Trophoblast cell (in vitro differentiated cells and primary cell): ENCODE measurements around the gene ORAI1.

Experiments
- DNase-seq, 2 donors: peaks; one replicate each; pipeline ENCODE4 v3.0.0-alpha.2; 2016
- H2AFZ ChIP-seq: 2 replicates; pipeline ENCODE4 v1.6.1; 2013; ENCODE audit warnings: low read length, moderate library complexity, mild to moderate bottlenecking; ENCODE audit not compliant: insufficient read depth, poor library complexity
- H2AK5ac ChIP-seq: 2 replicates; pipeline ENCODE4 v1.6.1; 2013; ENCODE audit warnings: mild to moderate bottlenecking, low read length
- H2BK120ac ChIP-seq: 2 replicates; pipeline ENCODE4 v1.6.1; 2013; ENCODE audit warnings: low read length, mild to moderate bottlenecking, moderate library complexity; ENCODE audit not compliant: insufficient read depth, poor library complexity
- H2BK12ac ChIP-seq: 2 replicates; pipeline ENCODE4 v1.6.1; 2013; ENCODE audit warnings: mild to moderate bottlenecking, low read length, moderate library complexity
- H2BK5ac ChIP-seq: 2 replicates; pipeline ENCODE4 v1.6.1; 2013; ENCODE audit warnings: low read length, low read depth, moderate library complexity, mild to moderate bottlenecking; ENCODE audit not compliant: poor library complexity
- H3K14ac ChIP-seq: 2 replicates; pipeline ENCODE4 v1.6.1; 2013; ENCODE audit warnings: mild to moderate bottlenecking, low read length
- H3K18ac ChIP-seq: 2 replicates; pipeline ENCODE4 v1.6.1; 2013; ENCODE audit warnings: mild to moderate bottlenecking, low read length
- H3K23ac ChIP-seq: 2 replicates; pipeline ENCODE4 v1.6.1; 2013; ENCODE audit warnings: low read length
- H3K27ac ChIP-seq: 2 replicates; pipeline ENCODE4 v1.5.1; 2013; ENCODE audit warnings: low read depth, mild to moderate bottlenecking, inconsistent platforms, low read length, moderate library complexity
- H3K27me3 ChIP-seq: 2 replicates; pipeline ENCODE4 v1.6.1; 2013; ENCODE audit warnings: inconsistent platforms, mild to moderate bottlenecking, low read length, moderate library complexity; ENCODE audit not compliant: insufficient read depth
- H3K36me3 ChIP-seq, 2 experiments: 1 replicate in 1 of 2; 2 replicates in 1 of 2; pipeline ENCODE4 v1.6.1; 2013; ENCODE audit warnings: low read length in 2 of 2, mild to moderate bottlenecking in 2 of 2, moderate library complexity in 1 of 2; ENCODE audit not compliant: insufficient read depth in 2 of 2, control insufficient read depth in 1 of 2
- H3K4ac ChIP-seq: 2 replicates; pipeline ENCODE4 v1.6.1; 2013; ENCODE audit warnings: low read depth, mild to moderate bottlenecking, low read length, moderate library complexity
- H3K4me1 ChIP-seq, 2 experiments: 1 replicate in 1 of 2; 2 replicates in 1 of 2; pipeline ENCODE4 v1.6.1; 2013; ENCODE audit warnings: low read length in 2 of 2, mild to moderate bottlenecking in 2 of 2, moderate library complexity in 1 of 2; ENCODE audit not compliant: insufficient read depth in 2 of 2, control insufficient read depth in 1 of 2
- H3K4me2 ChIP-seq: 2 replicates; pipeline ENCODE4 v1.6.1; 2013; ENCODE audit warnings: inconsistent platforms, mild to moderate bottlenecking, low read length, moderate library complexity
- H3K4me3 ChIP-seq: 2 replicates; pipeline ENCODE4 v1.5.1; 2013; ENCODE audit warnings: mild to moderate bottlenecking, low read depth, low read length, inconsistent platforms
- H3K79me1 ChIP-seq: one replicate; pipeline ENCODE4 v1.6.1; 2013; ENCODE audit warnings: low read length
- H3K79me2 ChIP-seq: 2 replicates; pipeline ENCODE4 v1.6.1; 2013; ENCODE audit warnings: low read length, mild to moderate bottlenecking; ENCODE audit not compliant: control insufficient read depth, insufficient read depth, poor library complexity
- H3K9ac ChIP-seq: 2 replicates; pipeline ENCODE4 v1.6.1; 2013; ENCODE audit warnings: mild to moderate bottlenecking, low read length
- H3K9me3 ChIP-seq: 2 replicates; pipeline ENCODE4 v1.6.1; 2013; ENCODE audit warnings: low read depth, mild to moderate bottlenecking, control low read depth, inconsistent platforms, low read length; ENCODE audit not compliant: insufficient read depth
- H4K12ac ChIP-seq: 2 replicates; pipeline ENCODE4 v1.6.1; 2013; ENCODE audit warnings: low read depth, mild to moderate bottlenecking, low read length, moderate library complexity
- H4K8ac ChIP-seq: 2 replicates; pipeline ENCODE4 v1.6.1; 2013; ENCODE audit warnings: low read depth, mild to moderate bottlenecking, low read length, moderate library complexity
- H4K91ac ChIP-seq: one replicate; pipeline ENCODE4 v1.6.1; 2013; ENCODE audit warnings: low read depth, mild to moderate bottlenecking, low read length, moderate library complexity
- WGBS: extraction: QIAGEN DNeasy Blood & Tissue Kit; methylation state at CpG from one replicate; pipeline ENCODE4 v1.1.7; 2013; ENCODE audit warnings: missing lambda C conversion rate; ENCODE audit not compliant: insufficient read length, insufficient coverage; ENCODE audit errors: extremely low coverage; 5-methylcytosine and 5-hydroxymethylcytosine counted together

The ORAI1 gene

GRCh38 chr12:121578230-121579189 lies 47.8 kb upstream of the ORAI1 start:
- Histone ChIP-seq H2BK5ac (peak overlapping the region; percentile 52), H3K9ac (no peak overlapping the region), H3K27me3 (no peaks in the 10 kb centered on the region), H2AFZ (peak overlapping the region; percentile 86), H2BK12ac (peak overlapping the region; percentile 81), H3K4me2 (peak overlapping the region; percentile 79), H3K9me3 (no peaks in the 10 kb centered on the region), H3K79me1 (peaks cover 47% of the 10 kb centered on the region), H3K36me3 (peaks cover 7 to 13% of the 10 kb centered on the region in 2 experiments), H3K18ac (peak overlapping the region; percentile 87), H3K4ac (peak overlapping the region; percentile 89), H4K12ac (peak overlapping the region; percentile 65), H3K4me3 (peak overlapping the region; percentile 69), H2BK120ac (peak overlapping the region; percentile 90), H3K27ac (peak overlapping the region; percentile 95), H3K4me1 (peaks cover 39 to 60% of the 10 kb centered on the region in 2 experiments), H4K91ac (peak overlapping the region; percentile 96), H2AK5ac (peak overlapping the region; percentile 85), H3K23ac (no peak overlapping the region), H3K79me2 (peaks cover 6% of the 10 kb centered on the region), H4K8ac (peak overlapping the region; percentile 88), H3K14ac (peak overlapping the region; percentile 86)
- peak in 1 of 2 donors; percentile 13 for DNase-seq
- WGBS, result no CpG with 5 or more reads among the region's 77 CpGs

GRCh38 chr12:121579190-121579791 lies 47.0 kb upstream of the ORAI1 start:
- Histone ChIP-seq H4K91ac (peak overlapping the region; percentile 96), H3K36me3 (peaks cover under 1 to 6% of the 10 kb centered on the region in 2 experiments), H3K79me2 (peaks cover 6% of the 10 kb centered on the region), H3K79me1 (peaks cover 47% of the 10 kb centered on the region), H3K18ac (peak overlapping the region; percentile 34), H3K9me3 (no peaks in the 10 kb centered on the region), H3K14ac (peak overlapping the region; percentile 67), H3K4me1 (peaks cover 39 to 59% of the 10 kb centered on the region in 2 experiments), H3K23ac (no peak overlapping the region), H3K4ac (peak overlapping the region; percentile 64), H3K27ac (peak overlapping the region; percentile 24), H2BK5ac (peak overlapping the region; percentile 35), H3K4me2 (peak overlapping the region; percentile 79), H2BK120ac (peak overlapping the region; percentile 30), H3K4me3 (peak overlapping the region; percentile 69), H2AK5ac (no peak overlapping the region), H3K27me3 (no peaks in the 10 kb centered on the region), H2BK12ac (no peak overlapping the region), H3K9ac (no peak overlapping the region), H4K12ac (peak overlapping the region; percentile 24), H2AFZ (peak overlapping the region; percentile 33), H4K8ac (peak overlapping the region; percentile 74)
- no CpG with 5 or more reads among the region's 53 CpGs for WGBS
- DNase-seq, result peak in 1 of 2 donors; percentile 33

GRCh38 chr12:121579981-121580868 lies 46.1 kb upstream of the ORAI1 start:
- no peaks in the 10 kb centered on the region for H3K27me3 ChIP-seq
- no peak overlapping the region for H2BK12ac ChIP-seq
- H3K9ac ChIP-seq, result no peak overlapping the region
- H2BK120ac ChIP-seq, result peak overlapping the region; percentile 84
- H2AK5ac ChIP-seq, result no peak overlapping the region
- peak overlapping the region; percentile 72 for H3K4me3 ChIP-seq
- H3K79me2 ChIP-seq, result peaks cover 6% of the 10 kb centered on the region
- H4K8ac ChIP-seq, result peak overlapping the region; percentile 48
- H3K4me1 ChIP-seq, result peaks cover 32 to 51% of the 10 kb centered on the region in 2 experiments
- H3K23ac ChIP-seq, result no peak overlapping the region
- peak overlapping the region; percentile 59 for H4K12ac ChIP-seq
- peaks cover 43% of the 10 kb centered on the region for H3K79me1 ChIP-seq
- peak overlapping the region; percentile 79 for H3K18ac ChIP-seq
- peak overlapping the region; percentile 75 for H2BK5ac ChIP-seq
- no CpG with 5 or more reads among the region's 54 CpGs for WGBS
- peak overlapping the region; percentile 82 for H4K91ac ChIP-seq
- H3K27ac ChIP-seq, result peak overlapping the region; percentile 79
- DNase-seq, result peak; percentile 41 to 71
- H3K14ac ChIP-seq, result peak overlapping the region; percentile 71
- H3K4ac ChIP-seq, result peak overlapping the region; percentile 29
- peak overlapping the region; percentile 89 for H3K4me2 ChIP-seq
- peak overlapping the region; percentile 40 for H2AFZ ChIP-seq
- H3K36me3 ChIP-seq, result peaks cover 0 to 2% of the 10 kb centered on the region in 2 experiments
- H3K9me3 ChIP-seq, result no peaks in the 10 kb centered on the region
